IMR-90 (cell line): ENCODE results near the gene MRPL19. TPM values are rescaled to one million over a fixed set of nuclear protein-coding genes. Genes with fewer than 3 reads are reported as not detected.

Experiments used
- ATAC-seq: fragments of 200-7000 bp; cut with Tn5 transposase; 2 replicates; pipeline ENCODE4 v1.9.1; 2020; ENCODE audit warnings: low read depth, mild to moderate bottlenecking, moderate library complexity
- BruUV-seq: library from RNA; stranded (reverse); fragments of 400-500 nt; replicated peaks from 2 replicates; lab custom pipeline; 2021; lab: Mats Ljungman, UMichigan
- CTCF ChIA-PET: fragments of 300-600 bp; formaldehyde crosslinking; extraction: SDS; loops from one replicate; lab custom pipeline; 2021; ENCODE audit warnings: antibody characterized with exemption; lab: Yijun Ruan, JAX
- POLR2A ChIA-PET: fragments of 300-600 bp; sonication (Branson Sonifier 250); formaldehyde crosslinking; loops from one replicate; lab custom pipeline; 2022; ENCODE audit warnings: antibody characterized with exemption; ENCODE audit not compliant: unreplicated experiment; lab: Charles Lee
- DNase-seq: peaks from one replicate; pipeline ENCODE4 v3.0.0; 2013
- H2AFZ ChIP-seq: replicated peaks from 2 replicates; pipeline ENCODE3; 2013; ENCODE audit warnings: low read length, mild to moderate bottlenecking; ENCODE audit not compliant: poor library complexity
- H2AK5ac ChIP-seq: 2 replicates; pipeline ENCODE4 v1.6.1; 2013; ENCODE audit warnings: low read depth, low read length, inconsistent platforms
- H2AK9ac ChIP-seq: replicated peaks from 2 replicates; pipeline ENCODE3; 2013; ENCODE audit warnings: mild to moderate bottlenecking, low read depth, low read length, moderate library complexity; ENCODE audit not compliant: poor library complexity
- H2BK120ac ChIP-seq: 2 replicates; pipeline ENCODE4 v1.6.1; 2013; ENCODE audit warnings: low read depth, low read length, inconsistent platforms
- H2BK15ac ChIP-seq: 3 replicates; pipeline ENCODE4 v1.6.1; 2013; ENCODE audit warnings: low read depth, low read length, inconsistent platforms
- H2BK20ac ChIP-seq: 2 replicates; pipeline ENCODE4 v1.6.1; 2013; ENCODE audit warnings: low read depth, mild to moderate bottlenecking, inconsistent platforms, low read length, moderate library complexity
- H2BK5ac ChIP-seq: 2 replicates; pipeline ENCODE4 v1.6.1; 2013; ENCODE audit warnings: mild to moderate bottlenecking, low read depth, low read length, inconsistent platforms; ENCODE audit not compliant: poor library complexity, severe bottlenecking
- H3K14ac ChIP-seq: replicated peaks from 2 replicates; pipeline ENCODE4 v1.6.1; 2013; ENCODE audit warnings: low read depth, low read length, inconsistent platforms
- H3K18ac ChIP-seq: 2 replicates; pipeline ENCODE4 v1.6.1; 2013; ENCODE audit warnings: low read depth, low read length, control low read depth
- H3K23ac ChIP-seq: 2 replicates; pipeline ENCODE4 v1.6.1; 2013; ENCODE audit warnings: low read depth, low read length, inconsistent platforms
- H3K27ac ChIP-seq: 2 replicates; pipeline ENCODE4 v1.5.1; 2013; ENCODE audit warnings: mild to moderate bottlenecking, control low read depth, low read length; ENCODE audit not compliant: insufficient read depth
- H3K27me3 ChIP-seq: 2 replicates; pipeline ENCODE4 v1.6.1; 2013; ENCODE audit warnings: low read length; ENCODE audit not compliant: control insufficient read depth, insufficient read depth
- H3K36me3 ChIP-seq: 2 replicates; pipeline ENCODE4 v1.6.1; 2013; ENCODE audit warnings: low read length, mixed read lengths; ENCODE audit not compliant: control insufficient read depth, insufficient read depth
- H3K4ac ChIP-seq: 2 replicates; pipeline ENCODE4 v1.6.1; 2013; ENCODE audit warnings: low read depth, low read length, inconsistent platforms
- H3K4me1 ChIP-seq: 2 replicates; pipeline ENCODE4 v1.6.1; 2013; ENCODE audit warnings: low read length, mixed read lengths; ENCODE audit not compliant: control insufficient read depth, insufficient read depth
- H3K4me2 ChIP-seq: 2 replicates; pipeline ENCODE4 v1.6.1; 2013; ENCODE audit warnings: low read depth, mild to moderate bottlenecking, control low read depth, low read length, moderate library complexity
- H3K4me3 ChIP-seq: 2 replicates; pipeline ENCODE4 v1.5.1; 2013; ENCODE audit warnings: low read depth, mild to moderate bottlenecking, control low read depth, low read length, moderate library complexity; ENCODE audit not compliant: insufficient read depth
- H3K56ac ChIP-seq: 2 replicates; pipeline ENCODE4 v1.6.1; 2013; ENCODE audit warnings: low read length, inconsistent platforms; ENCODE audit not compliant: insufficient read depth; ENCODE audit errors: extremely low read depth
- H3K79me1 ChIP-seq, 2 experiments: 2 replicates each; pipeline ENCODE4 v1.6.1; 2013; ENCODE audit warnings: low read length in 2 of 2, inconsistent platforms in 1 of 2, low read depth in 1 of 2
- H3K9ac ChIP-seq: 2 replicates; pipeline ENCODE4 v1.6.1; 2013; ENCODE audit warnings: low read depth, low read length, control low read depth
- H3K9me1 ChIP-seq: 2 replicates; pipeline ENCODE4 v1.6.1; 2013; ENCODE audit warnings: low read length, inconsistent platforms; ENCODE audit not compliant: insufficient read depth
- H3K9me3 ChIP-seq: 2 replicates; pipeline ENCODE4 v1.6.1; 2013; ENCODE audit warnings: low read length; ENCODE audit not compliant: control insufficient read depth, insufficient read depth
- H4K20me1 ChIP-seq: 2 replicates; pipeline ENCODE4 v1.6.1; 2013; ENCODE audit warnings: low read length, inconsistent platforms; ENCODE audit not compliant: insufficient read depth
- H4K5ac ChIP-seq: 2 replicates; pipeline ENCODE4 v1.6.1; 2013; ENCODE audit warnings: mild to moderate bottlenecking, low read depth, low read length, control low read depth
- H4K8ac ChIP-seq, 2 experiments: 2 replicates each; pipeline ENCODE4 v1.6.1; 2013; ENCODE audit warnings: low read depth in 2 of 2, low read length in 2 of 2, control low read depth in 1 of 2, inconsistent platforms in 1 of 2
- H4K91ac ChIP-seq: 2 replicates; pipeline ENCODE4 v1.6.1; 2013; ENCODE audit warnings: low read depth, low read length, inconsistent platforms; ENCODE audit not compliant: insufficient read depth
- CEBPB ChIP-seq: IDR thresholded peaks from 2 replicates; pipeline ENCODE4 v1.6.1; 2012; ENCODE audit warnings: low read depth, low read length, improper control_type of control experiment
- POLR2A ChIP-seq: IDR thresholded peaks from 2 replicates; pipeline ENCODE4 v1.6.1; 2012; ENCODE audit warnings: mild to moderate bottlenecking, low read depth, low read length
- RCOR1 ChIP-seq: IDR thresholded peaks from 2 replicates; pipeline ENCODE4 v1.6.1; 2012; ENCODE audit warnings: mild to moderate bottlenecking, low read length, improper control_type of control experiment; ENCODE audit not compliant: insufficient replicate concordance
- WGBS, 2 experiments: methylation state at CpG; one replicate each; pipeline versions ENCODE4 v1.1.5 to v1.1.7; 2013; ENCODE audit warnings: missing lambda C conversion rate in 2 of 2; ENCODE audit not compliant: insufficient read length in 1 of 2; ENCODE audit errors: extremely low coverage in 2 of 2; 5-methylcytosine and 5-hydroxymethylcytosine counted together
- dilution Hi-C: fragments of 300-500 bp; cut with HindIII; formaldehyde crosslinking; loops from one replicate; pipeline ENCODE4 v1.14.3; 2018; ENCODE audit warnings: low sequenced_read_pairs; ENCODE audit not compliant: unreplicated experiment
- in situ Hi-C: fragments of 300-500 bp; cut with MboI; formaldehyde crosslinking; loops from 3 replicates; pipeline ENCODE4 v1.14.3; 2019; ENCODE audit warnings: low sequenced_read_pairs, inconsistent platforms, mixed read lengths
- intact Hi-C: fragments of 100-400 bp; cut with micrococcal nuclease; formaldehyde crosslinking; loops from 2 replicates; pipeline ENCODE4 v1.10.0; 2022
- polyA plus RNA-seq, 3 experiments: library from polyadenylated mRNA; depleted of rRNA; stranded (reverse); fragments of >200 nt; gene quantifications; 2 replicates each; pipeline ENCODE4 v1.2.3, GENCODE V29; 2012; ENCODE audit warnings: low replicate concordance in 1 of 3
- total RNA-seq: library from RNA; depleted of rRNA; stranded (reverse); fragments of >200 nt; gene quantifications from 2 replicates; pipeline ENCODE4 v1.2.3, GENCODE V29; 2012

The MRPL19 gene
- total and polyA plus RNA-seq, 2 of the 4 experiments (the other 2 are of a cell fraction), result 24.8 to 28.5 TPM

- Histone ChIP-seq H2AK5ac (no peak overlapping the region), H3K36me3 (peaks cover 14% of the 10 kb centered on the region), H3K9me1 (no peaks in the 10 kb centered on the region; the same call in 1 of the 2 replicates), H3K18ac (no peak overlapping the region), H3K4ac (no peak overlapping the region), H4K91ac (no peak overlapping the region), H3K56ac (no peak overlapping the region), H3K9me3 (no peaks in the 10 kb centered on the region), H4K20me1 (no peaks in the 10 kb centered on the region), H2AFZ (no peak overlapping the region), H3K23ac (no peak overlapping the region), H3K4me3 (no peak overlapping the region), H3K27ac (no peak overlapping the region), H3K27me3 (no peaks in the 10 kb centered on the region), H2BK120ac (no peak overlapping the region), H4K5ac (no peak overlapping the region), H2BK15ac (no peak overlapping the region), H2BK5ac (no peak overlapping the region), H3K4me2 (no peak overlapping the region), H3K9ac (no peak overlapping the region), H3K14ac (no peak overlapping the region), H3K4me1 (no peaks in the 10 kb centered on the region; the same call in 1 of the 2 replicates), H2AK9ac (no peak overlapping the region), H4K8ac (no peak overlapping the region), H2BK20ac (no peak overlapping the region), H3K79me1 (no peaks in the 10 kb centered on the region; a peak in 1 of 4 replicates)
- ATAC-seq (peak; percentile 83), DNase-seq (peak; percentile 38)
- intact Hi-C loops (no loop called here), dilution Hi-C loops (no loop called here), in situ Hi-C loops (no loop called here)
- 90% methylated on average over 2 of the region's 2 CpGs; no CpG with 5 or more reads in 1 of the 2 experiments for WGBS, 2 experiments
- no peak for TF ChIP-seq POLR2A
- TF ChIP-seq CEBPB, result 0 out of 2 replicates have a peak, but pooled peaks have one; percentile 1
- no peak for TF ChIP-seq RCOR1
- POLR2A ChIA-PET, result no interaction called here
- no TSS peak for BruUV-seq
- CTCF ChIA-PET, result no interaction called here
Observed at GRCh38 chr2:75698918-75699317, 52.3 kb downstream of the MRPL19 start.
